Adrenal gland (tissue), 12 donors: ENCODE measurements around the gene CKB. TPM values are rescaled to one million over a fixed set of nuclear protein-coding genes. Genes with fewer than 3 reads are reported as not detected.

Source experiments
- DNase-seq, 7 donors: peaks; one replicate each; pipeline ENCODE4 v3.0.0-alpha.2; 2019 to 2020
- H3K27ac ChIP-seq, 5 donors: fragments of 200-600 bp; sonication (generic) in 4 of 5; 1 replicate in 3 of 5; 2 replicates in 2 of 5; pipeline versions ENCODE4 v1.5.1 to v1.8.0; 2016 to 2020; ENCODE audit warnings: mild to moderate bottlenecking in 1 of 5
- H3K27me3 ChIP-seq: fragments of 200-600 bp; 2 replicates; pipeline ENCODE4 v1.8.0; 2021
- H3K36me3 ChIP-seq, 2 donors: fragments of 200-600 bp; replicated peaks in 1 of 2; 1 replicate in 1 of 2; 2 replicates in 1 of 2; pipeline versions ENCODE4 v1.5.1 to v1.8.0; 2018 to 2022
- H3K4me1 ChIP-seq, 2 donors: fragments of 200-600 bp; replicated peaks in 1 of 2; 1 replicate in 1 of 2; 2 replicates in 1 of 2; pipeline versions ENCODE4 v1.5.1 to v1.8.0; 2018 to 2021
- H3K4me3 ChIP-seq, 4 donors: fragments of 200-600 bp; sonication (generic) in 3 of 4; one replicate each; pipeline ENCODE4 v1.5.1; 2016 to 2018
- H3K9me3 ChIP-seq, 3 donors: fragments of 200-600 bp; sonication (generic) in 1 of 3; replicated peaks in 1 of 3; 1 replicate in 2 of 3; 2 replicates in 1 of 3; pipeline versions ENCODE4 v1.5.1 to v1.8.0; 2016 to 2021
- CTCF ChIP-seq, 6 experiments: fragments of 450-650 bp in 4 of 6; fragments of 200-600 bp in 2 of 6; sonication (generic) in 1 of 6; IDR thresholded peaks; 1 replicate in 5 of 6; 2 replicates in 1 of 6; pipeline versions ENCODE4 v1.5.1 to v1.8.0; 2016 to 2021; ENCODE audit warnings: antibody characterized with exemption in 6 of 6, mild to moderate bottlenecking in 2 of 6, moderate library complexity in 1 of 6
- POLR2A ChIP-seq, 2 donors: fragments of 450-650 bp; IDR thresholded peaks; one replicate each; pipeline ENCODE4 v1.6.1; 2017; ENCODE audit warnings: antibody characterized with exemption in 2 of 2, mild to moderate bottlenecking in 2 of 2, moderate library complexity in 1 of 2
- WGBS, 4 donors: extraction: QIAGEN DNeasy Blood & Tissue Kit in 2 of 4; methylation state at CpG; one replicate each; pipeline versions ENCODE4 v1.1.5 to v1.1.7; 2013 to 2017; 5-methylcytosine and 5-hydroxymethylcytosine counted together
- intact Hi-C, 2 donors: fragments of 100-400 bp; cut with DNase I; formaldehyde crosslinking; loops; one replicate each; pipeline versions ENCODE4 v1.14.1 to v1.15.0; 2022 to 2023
- polyA plus RNA-seq, 3 donors: library from polyadenylated mRNA; stranded (reverse); fragments of 200-250 nt in 2 of 3; fragments of 350-450 nt in 1 of 3; fragmentation: Illumina TruSeq in 1 of 3; extraction: RNeasy Lipid Tissue Mini Kit (QIAGEN cat#74804) in 1 of 3; gene quantifications; one replicate each; pipeline ENCODE4 v1.2.3, GENCODE V29; 2013 to 2014
- total RNA-seq, 9 donors: library from RNA; depleted of rRNA in 4 of 9; stranded (reverse); fragments of >200 nt in 4 of 9; fragments of 120-200 nt in 1 of 9; fragmentation: NEBNext Ultra II Directional in 1 of 9; extraction: Animal tissue kit (Norgen Biotek cat#: 25700) in 1 of 9; gene quantifications; one replicate each; pipeline versions ENCODE4 v1.1.0 to v1.2.4, GENCODE V29; 2013 to 2023
- donor health status: healthy with polysubstance abuse.
- donor health status: Bipolar disorder and iron deficiency.
- donor health status: DM: yes; HTN: yes; CAD: no.
- donor health status: DM: no; HTN: no; CAD: no.
- donor health status: DM: no; HTN: no; CAD: no.
- donor health status: DM: yes; HTN: yes; CAD: no.

The CKB gene
- total and polyA plus RNA-seq, 12 donors = 11.0 to 410 (median 198) TPM

- H3K4me1 ChIP-seq = peaks cover 39 to 60% of the 10 kb centered on the region in 2 donors
- H3K27ac ChIP-seq = no peak overlapping the region
- DNase-seq = no peak
- H3K36me3 ChIP-seq = no peaks in the 10 kb centered on the region
- intact Hi-C loops = no loop called here
- no peaks in the 10 kb centered on the region for H3K27me3 ChIP-seq
- no peaks in the 10 kb centered on the region for H3K9me3 ChIP-seq
- 74 to 85% (median 81%) methylated on average over 9 to 12 of the region's 12 CpGs for WGBS, 4 donors
- H3K4me3 ChIP-seq = no peak overlapping the region
- no peak for TF ChIP-seq POLR2A (IDR thresholded peaks at IDR 0.05)
- TF ChIP-seq CTCF (IDR thresholded peaks at IDR 0.05) = no peak
Measured at GRCh38 chr14:103524002-103524935, 1.6 kb upstream of the CKB start.

GRCh38 chr14:103523575-103523954 lies 935 bp upstream of the CKB start:
- Histone ChIP-seq H3K4me3 (no peak overlapping the region), H3K9me3 (no peaks in the 10 kb centered on the region), H3K27ac (no peak overlapping the region), H3K4me1 (peaks cover 37 to 62% of the 10 kb centered on the region in 2 donors), H3K36me3 (no peaks in the 10 kb centered on the region), H3K27me3 (no peaks in the 10 kb centered on the region)
- intact Hi-C loops = no loop called here
- TF ChIP-seq CTCF (IDR thresholded peaks at IDR 0.05) = no peak
- TF ChIP-seq POLR2A (IDR thresholded peaks at IDR 0.05) = no peak
- 53 to 61% (median 55%) methylated on average over 10 of the region's 10 CpGs for WGBS, 4 donors
- DNase-seq = no peak

GRCh38 chr14:103521951-103522563 lies 573 bp downstream of the CKB start:
- peaks cover 30 to 57% of the 10 kb centered on the region in 2 donors for H3K4me1 ChIP-seq

More at GRCh38 chr14:103521951-103522563, 573 bp downstream of the CKB start:
- Histone ChIP-seq H3K9me3 (no peaks in the 10 kb centered on the region), H3K4me3 (peak overlapping the region in 2 of 4 donors; percentile 56 to 61), H3K36me3 (no peaks in the 10 kb centered on the region), H3K27ac (peak overlapping the region in 4 of 5 donors; percentile 81 to 89 (median 82)), H3K27me3 (no peaks in the 10 kb centered on the region)
- 0 to 1% (median 0%) methylated on average over 2 to 74 of the region's 74 CpGs; no CpG with 5 or more reads in 1 of the 4 donors for WGBS, 4 donors
- peak in 2 of 7 donors; percentile 47 to 64 for DNase-seq
- TF ChIP-seq POLR2A (IDR thresholded peaks at IDR 0.05) (no peak), CTCF (IDR thresholded peaks at IDR 0.05) (no peak)
- intact Hi-C loops = no loop called here
